HepG2 (cell line): ENCODE data around the gene PPHLN1. TPM values are rescaled to one million over a fixed set of nuclear protein-coding genes. Genes with fewer than 3 reads are reported as not detected.

Source experiments
- ATAC-seq: fragments of 200-7000 bp; cut with Tn5 transposase; 3 replicates; pipeline ENCODE4 v1.9.1; 2020; ENCODE audit warnings: mild to moderate bottlenecking, moderate library complexity
- BruUV-seq: library from RNA; stranded (reverse); fragments of 400-500 nt; replicated peaks from 2 replicates; lab custom pipeline; 2021; lab: Mats Ljungman, UMichigan
- CTCF ChIA-PET: fragments of 300-600 bp; formaldehyde crosslinking; extraction: SDS; loops from one replicate; lab custom pipeline; 2021; ENCODE audit warnings: low total read pairs, inconsistent platforms, low intra/inter-chr PET ratio; lab: Yijun Ruan, JAX
- POLR2A ChIA-PET: fragments of 350-600 bp; sonication (Branson Sonifier 250); formaldehyde crosslinking; loops from one replicate; lab custom pipeline; 2020; ENCODE audit warnings: antibody characterized with exemption, inconsistent platforms; lab: Yijun Ruan, JAX
- DNase-seq: peaks from one replicate; pipeline ENCODE4 v3.0.0-alpha.2; 2015; ENCODE audit warnings: low spot score
- FAIRE-seq: peaks from 3 replicates; lab custom pipeline; 2011; peaks lifted over from hg19 to GRCh38; lab: Jason Lieb, UNC
- H2AFZ ChIP-seq: one replicate; pipeline ENCODE4 v1.6.1; 2011; ENCODE audit warnings: low read length, inconsistent platforms
- H3K27ac ChIP-seq: fragments of 300-600 bp; 3 replicates; pipeline ENCODE4 v1.8.0; 2011; ENCODE audit warnings: mixed run types, mild to moderate bottlenecking, mixed read lengths, low read length, inconsistent platforms; ENCODE audit not compliant: insufficient read depth; ENCODE audit errors: extremely low read length
- H3K27me3 ChIP-seq, 2 experiments: fragments of 200-600 bp in 1 of 2; 2 replicates in 1 of 2; 3 replicates in 1 of 2; pipeline versions ENCODE4 v1.6.0 to v1.8.0; 2011; ENCODE audit warnings: low read length in 2 of 2, mild to moderate bottlenecking in 2 of 2, moderate library complexity in 2 of 2, inconsistent platforms in 1 of 2; ENCODE audit not compliant: insufficient read depth in 2 of 2, control insufficient read depth in 1 of 2
- H3K36me3 ChIP-seq, 2 experiments: fragments of 200-600 bp in 1 of 2; replicated peaks in 1 of 2; 2 replicates in 1 of 2; 3 replicates in 1 of 2; pipeline versions ENCODE4 v1.5.1 to v1.8.0; 2011; ENCODE audit warnings: low read length in 2 of 2, inconsistent platforms in 1 of 2; ENCODE audit not compliant: insufficient read depth in 2 of 2, control insufficient read depth in 1 of 2
- H3K4me1 ChIP-seq: 2 replicates; pipeline ENCODE4 v1.5.1; 2012; ENCODE audit warnings: low read length, inconsistent platforms; ENCODE audit not compliant: insufficient read depth
- H3K4me2 ChIP-seq: 2 replicates; pipeline ENCODE4 v1.6.0; 2011; ENCODE audit warnings: low read depth, low read length, inconsistent platforms
- H3K4me3 ChIP-seq, 3 experiments: fragments of 200-600 bp in 1 of 3; sonication (generic), shearing (Covaris generic) in 1 of 3; replicated peaks in 1 of 3; 2 replicates each; pipeline ENCODE4 v1.5.1; 2011 to 2016; ENCODE audit warnings: low read length in 3 of 3, inconsistent platforms in 2 of 3, low read depth in 2 of 3, mild to moderate bottlenecking in 2 of 3, control low read depth in 1 of 3, mixed read lengths in 1 of 3; ENCODE audit not compliant: insufficient read depth in 1 of 3
- H3K79me2 ChIP-seq: one replicate; pipeline ENCODE4 v1.6.1; 2011; ENCODE audit warnings: low read length, inconsistent platforms; ENCODE audit not compliant: insufficient read depth
- H3K9ac ChIP-seq: 2 replicates; pipeline ENCODE4 v1.6.0; 2011; ENCODE audit warnings: mild to moderate bottlenecking, low read depth, low read length, inconsistent platforms; ENCODE audit not compliant: insufficient read depth
- H3K9me3 ChIP-seq: 2 replicates; pipeline ENCODE4 v1.5.1; 2012; ENCODE audit warnings: mild to moderate bottlenecking, low read length
- H4K20me1 ChIP-seq: 2 replicates; pipeline ENCODE4 v1.6.0; 2011; ENCODE audit warnings: inconsistent platforms, mild to moderate bottlenecking, low read length, moderate library complexity; ENCODE audit not compliant: insufficient read depth
- EHMT2 ChIP-seq: fragments of 200-600 bp; sonication (generic); IDR thresholded peaks from 2 replicates; pipeline ENCODE4 v1.7.0; 2017; ENCODE audit warnings: antibody characterized with exemption, low read depth, low read length, borderline replicate concordance
- IKZF5 ChIP-seq: IDR thresholded peaks from 2 replicates; pipeline ENCODE4 v1.6.1; 2018; ENCODE audit warnings: missing genetic modification reagents, mild to moderate bottlenecking, missing compliant biosample characterization
- JUNB ChIP-seq: sonication (generic); formaldehyde crosslinking; IDR thresholded peaks from 2 replicates; pipeline ENCODE4 v1.8.0; 2022; ENCODE audit warnings: missing genetic modification reagents, mild to moderate bottlenecking, borderline replicate concordance
- MED13 ChIP-seq: sonication (generic); formaldehyde crosslinking; IDR thresholded peaks from 2 replicates; pipeline ENCODE4 v1.5.0; 2020; ENCODE audit warnings: missing genetic modification reagents
- NAIF1 ChIP-seq: sonication (generic); formaldehyde crosslinking; IDR thresholded peaks from 2 replicates; pipeline ENCODE4 v1.5.0; 2020; ENCODE audit warnings: mild to moderate bottlenecking, missing genetic modification reagents, borderline replicate concordance
- SMARCE1 ChIP-seq: fragments of 450-650 bp; IDR thresholded peaks from 2 replicates; pipeline ENCODE4 v1.6.1; 2017; ENCODE audit warnings: borderline replicate concordance
- STAT6 ChIP-seq: sonication (generic); formaldehyde crosslinking; IDR thresholded peaks from 2 replicates; pipeline ENCODE4 v1.4.0; 2020; ENCODE audit warnings: missing genetic modification reagents, mild to moderate bottlenecking, borderline replicate concordance
- XRCC5 ChIP-seq: fragments of 200-400 bp; formaldehyde crosslinking; optimal IDR thresholded peaks from 2 replicates; pipeline ENCODE3; 2017; ENCODE audit warnings: mild to moderate bottlenecking, low read length
- ZNF446 ChIP-seq: sonication (generic); formaldehyde crosslinking; IDR thresholded peaks from 2 replicates; pipeline ENCODE4 v1.5.0; 2020; ENCODE audit warnings: mild to moderate bottlenecking, missing genetic modification reagents
- ZNF615 ChIP-seq: sonication (generic); formaldehyde crosslinking; IDR thresholded peaks from 2 replicates; pipeline ENCODE4 v1.5.0; 2020; ENCODE audit warnings: mild to moderate bottlenecking, missing genetic modification reagents, borderline replicate concordance
- ZNF816 ChIP-seq: sonication (generic); formaldehyde crosslinking; IDR thresholded peaks from 2 replicates; pipeline ENCODE4 v1.8.0; 2022; ENCODE audit warnings: missing genetic modification reagents, mild to moderate bottlenecking, borderline replicate concordance
- WGBS: methylation state at CpG from one replicate; pipeline ENCODE4 v1.1.6; 2017; ENCODE audit warnings: low lambda C conversion rate; 5-methylcytosine and 5-hydroxymethylcytosine counted together
- in situ Hi-C: cut with HindIII; loops from 2 replicates; pipeline ENCODE4 v1.10.0; 2017; ENCODE audit warnings: low pct_unique_long_range_greater_than_20kb; ENCODE audit not compliant: extremely low pct_ligation_motif_present
- intact Hi-C: fragments of 100-400 bp; cut with micrococcal nuclease; formaldehyde crosslinking; loops from one replicate; pipeline ENCODE4 v1.10.0; 2022; ENCODE audit not compliant: unreplicated experiment
- polyA plus RNA-seq, 8 experiments: library from polyadenylated mRNA; depleted of rRNA in 3 of 8; stranded (reverse) in 7 of 8; unstranded in 1 of 8; fragments of >200 nt; fragmentation: Illumina TruSeq in 4 of 8; extraction: Trizol in 4 of 8; gene quantifications; 2 replicates each; pipeline versions ENCODE4 v1.2.1 to v1.2.3, GENCODE V29; 2011 to 2016; ENCODE audit warnings: low read depth in 4 of 8, missing spikeins in 1 of 8, mixed read lengths in 1 of 8; ENCODE audit not compliant: insufficient read depth in 1 of 8
- total RNA-seq, 5 experiments: library from RNA; depleted of rRNA; stranded (reverse); fragments of >200 nt; fragmentation: Illumina TruSeq; extraction: Trizol; gene quantifications; 2 replicates each; pipeline ENCODE4 v1.2.3, GENCODE V29; 2016; ENCODE audit warnings: low read depth in 1 of 5

PPHLN1 gene
- total and polyA plus RNA-seq, 2 of the 13 experiments (the other 11 are each of a cell fraction or from before 2014, with no cell fraction given) = 43.4 to 66.0 TPM

GRCh38 chr12:42468341-42468821, 142.4 kb downstream of the PPHLN1 start:
- H3K27me3 ChIP-seq = peaks cover 0 to 6% of the 10 kb centered on the region in 2 experiments; a peak in 1 of 5 replicates
- H3K79me2 ChIP-seq = no peaks in the 10 kb centered on the region
- ATAC-seq = no peak
- TF ChIP-seq ZNF816 (no peak), JUNB (CRISPR knock-in tag) (no peak), ZNF446 (CRISPR knock-in tag) (no peak), EHMT2 (no peak), STAT6 (CRISPR knock-in tag) (no peak), ZNF615 (CRISPR knock-in tag) (no peak), MED13 (CRISPR knock-in tag) (no peak), IKZF5 (CRISPR knock-in tag) (no peak), XRCC5 (no peak), NAIF1 (CRISPR knock-in tag) (no peak), SMARCE1 (no peak)
- no peaks in the 10 kb centered on the region for H3K9me3 ChIP-seq
- CTCF ChIA-PET = no interaction called here
- BruUV-seq = no TSS peak
- H2AFZ ChIP-seq = no peak overlapping the region
- no peak for DNase-seq
- no peaks in the 10 kb centered on the region for H3K4me1 ChIP-seq
- no peak overlapping the region for H3K9ac ChIP-seq
- WGBS = 40% methylated on average over 9 of the region's 9 CpGs
- POLR2A ChIA-PET = no interaction called here
- H4K20me1 ChIP-seq = no peaks in the 10 kb centered on the region
- FAIRE-seq = no peak
- no peak overlapping the region for H3K4me2 ChIP-seq
- in situ Hi-C loops (no loop called here), intact Hi-C loops (no loop called here)
- H3K36me3 ChIP-seq = no peaks in the 10 kb centered on the region
- H3K4me3 ChIP-seq = no peak overlapping the region
- H3K27ac ChIP-seq = no peak overlapping the region
